GM19043 (cell line): ENCODE measurements around the gene COPB2.
"Not testable (repeated sequence)": the region's sequence is repeated elsewhere in the genome, so short reads cannot be mapped to it uniquely, and the experiment has no call there.

Experiments
- ATAC-seq: cut with Tn5 transposase; IDR thresholded peaks from one replicate; pipeline ENCODE4 v1.9.1; 2021; ENCODE audit warnings: low read depth; ENCODE audit not compliant: unreplicated experiment

COPB2 gene

DNA sequence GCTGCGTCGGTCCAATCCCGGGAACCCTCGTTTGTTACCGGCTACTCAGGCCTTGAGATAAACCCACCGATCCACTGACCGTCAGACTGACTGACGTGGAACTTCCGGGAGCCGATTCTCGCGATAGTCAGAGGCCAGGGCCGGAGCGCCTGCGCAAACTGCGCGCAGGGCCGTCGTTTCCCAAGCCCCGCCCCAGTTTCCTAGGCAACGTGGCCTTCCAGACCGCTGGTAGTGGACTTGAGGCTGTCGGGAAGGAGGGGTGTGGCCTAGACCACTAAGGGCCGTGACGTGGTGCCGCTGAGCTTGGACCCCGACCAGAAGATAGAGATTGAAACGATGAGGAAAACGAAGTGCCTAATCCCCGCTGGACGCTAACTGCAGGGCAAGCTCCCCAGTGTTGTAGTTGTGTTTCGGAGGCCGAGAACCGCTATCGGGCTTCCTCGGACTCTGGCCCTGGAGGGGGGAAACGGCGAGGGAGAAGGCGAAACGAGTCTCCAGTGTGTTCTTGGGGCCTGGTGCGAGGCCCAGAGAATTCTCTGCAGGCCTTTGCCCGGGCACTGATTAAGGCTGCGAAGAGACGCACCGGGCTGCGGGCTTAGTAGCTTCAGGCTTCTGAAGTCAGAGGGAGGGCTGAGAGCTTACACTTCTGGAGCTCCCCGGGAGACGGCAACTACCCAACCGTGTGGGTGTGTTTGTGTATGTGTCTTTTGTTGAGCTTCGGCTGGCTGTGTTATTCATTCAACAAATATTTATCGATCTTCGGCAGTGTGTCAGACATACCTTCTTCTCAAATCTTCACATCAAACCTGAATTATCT lies at the start of gene COPB2:
Gene COPB2, minus strand, starts transcription at position 96 of the 817 bp plus-strand sequence. CDS start 97 bp downstream, outside the sequence.
- ATAC-seq, result peak; percentile 97

DNA sequence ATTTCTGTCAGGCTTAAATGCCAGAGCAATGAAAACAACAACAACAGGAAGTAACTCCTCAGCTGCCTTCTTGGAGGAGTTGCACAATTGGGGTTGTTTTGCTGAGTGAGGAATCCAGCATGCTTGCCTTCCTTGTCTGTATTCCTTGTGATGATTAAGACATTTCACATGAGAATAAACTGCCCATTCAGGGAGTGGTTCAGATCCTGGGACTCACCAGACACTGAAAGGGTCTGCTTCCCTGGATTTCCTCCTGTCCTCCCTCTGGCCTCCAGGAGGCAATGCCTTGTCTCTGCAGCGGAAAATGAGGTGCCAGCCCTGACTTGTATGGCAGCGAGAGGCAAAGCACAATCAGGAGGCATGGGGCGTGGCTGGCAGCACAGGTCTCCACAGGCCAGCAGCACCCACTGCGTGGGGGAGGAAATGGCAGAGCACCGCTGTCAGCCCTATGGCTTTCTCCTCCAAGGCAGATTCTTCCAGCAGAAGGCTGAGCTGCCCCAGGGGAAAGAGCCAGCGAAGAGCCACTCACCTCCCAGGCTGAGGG lies 45.4 kb upstream of the COPB2 start:
- no peak for ATAC-seq

DNA sequence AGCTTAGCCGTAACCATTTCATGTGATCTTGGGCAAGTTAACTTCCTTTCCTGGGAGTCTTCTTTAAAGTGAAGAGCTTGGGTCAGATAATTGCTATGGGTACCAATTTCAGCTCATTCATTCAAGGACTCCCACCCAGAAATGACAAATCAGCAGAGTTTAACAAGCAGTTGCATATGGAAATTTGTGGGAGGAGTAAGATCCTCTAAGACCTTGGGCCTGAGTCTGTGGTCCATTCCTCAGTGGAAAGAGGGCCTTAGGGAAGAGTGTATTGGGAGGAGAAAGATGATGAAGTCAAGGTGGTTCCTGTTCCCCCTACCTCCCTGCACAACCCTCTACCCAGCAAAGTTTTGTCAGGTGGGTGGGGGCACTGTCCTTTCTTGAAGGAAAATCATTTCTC lies 44.8 kb upstream of the COPB2 start:
- ATAC-seq, result no peak

DNA sequence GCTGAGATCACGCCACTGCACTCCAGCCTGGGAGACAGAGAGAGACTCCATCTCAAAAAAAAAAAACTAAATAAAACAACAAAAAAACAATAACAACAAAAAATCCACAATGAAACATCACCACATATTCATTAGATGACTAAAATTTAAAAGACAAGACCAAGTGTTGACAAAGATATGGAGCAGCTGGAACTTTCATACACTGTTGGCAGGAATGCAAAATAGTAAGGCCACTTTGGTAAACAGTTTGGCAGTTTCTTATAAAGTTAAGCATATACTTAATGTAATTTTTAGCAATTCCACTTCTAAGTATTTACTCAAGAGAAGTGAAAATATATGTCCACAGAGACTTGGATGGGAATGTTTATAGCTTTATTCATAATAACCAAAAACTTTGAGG lies 43.6 kb upstream of the COPB2 start:
- no peak for ATAC-seq

DNA sequence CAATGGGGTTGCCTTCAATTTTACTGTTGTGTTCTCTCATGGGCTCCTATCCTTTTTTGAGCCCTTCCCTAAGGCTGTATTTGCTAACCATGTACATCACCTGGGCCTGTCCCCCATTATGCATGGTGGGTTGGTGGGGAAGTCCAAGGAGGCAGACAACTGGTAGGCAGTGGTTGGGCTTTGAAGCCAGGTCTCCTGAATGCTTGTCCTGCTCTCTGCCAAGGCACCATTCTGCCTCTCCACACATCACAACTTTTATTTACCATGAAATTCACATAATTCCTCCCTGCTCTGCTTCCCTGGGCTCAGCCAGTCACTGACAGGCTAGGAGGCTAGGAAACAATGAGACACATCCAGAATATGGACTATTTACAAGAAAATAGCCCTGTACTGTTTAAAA lies 41.0 kb upstream of the COPB2 start:
- ATAC-seq, result no peak

DNA sequence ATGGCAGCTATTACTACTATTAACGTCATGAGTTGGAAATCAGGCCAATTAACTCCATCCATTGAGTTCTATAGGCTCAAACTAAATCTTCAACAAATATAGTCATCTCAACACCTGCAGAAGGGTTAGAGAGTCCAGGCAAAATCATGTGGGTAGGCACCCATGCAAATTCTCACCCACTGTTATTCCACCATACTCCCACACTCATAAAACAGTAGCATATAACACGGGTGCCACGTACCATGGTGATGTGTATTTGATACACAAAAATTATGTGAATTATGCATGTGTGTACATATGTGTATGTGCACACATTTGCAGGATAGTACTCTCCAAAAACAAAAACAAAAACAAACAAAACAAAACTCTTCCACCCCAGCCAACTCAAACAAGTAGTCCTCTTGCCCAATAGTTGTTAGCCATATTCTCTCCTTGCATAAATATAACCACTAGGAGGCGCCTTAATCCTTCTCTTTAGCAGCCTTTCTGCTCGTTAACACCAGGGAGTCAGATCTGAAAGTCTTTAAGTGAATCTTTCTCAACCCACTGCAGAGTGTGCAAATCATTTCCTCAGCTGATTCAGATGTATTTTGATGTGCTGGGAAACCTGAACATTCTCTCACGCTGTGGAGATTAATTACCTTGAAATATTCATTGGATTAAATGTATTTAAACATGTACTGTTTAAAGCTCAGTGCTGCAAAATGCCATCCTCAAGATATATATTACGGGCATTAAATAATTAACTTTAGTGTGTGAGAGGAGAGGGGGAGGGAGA lies 38.0 kb upstream of the COPB2 start:
- ATAC-seq, result peak; percentile 79

DNA sequence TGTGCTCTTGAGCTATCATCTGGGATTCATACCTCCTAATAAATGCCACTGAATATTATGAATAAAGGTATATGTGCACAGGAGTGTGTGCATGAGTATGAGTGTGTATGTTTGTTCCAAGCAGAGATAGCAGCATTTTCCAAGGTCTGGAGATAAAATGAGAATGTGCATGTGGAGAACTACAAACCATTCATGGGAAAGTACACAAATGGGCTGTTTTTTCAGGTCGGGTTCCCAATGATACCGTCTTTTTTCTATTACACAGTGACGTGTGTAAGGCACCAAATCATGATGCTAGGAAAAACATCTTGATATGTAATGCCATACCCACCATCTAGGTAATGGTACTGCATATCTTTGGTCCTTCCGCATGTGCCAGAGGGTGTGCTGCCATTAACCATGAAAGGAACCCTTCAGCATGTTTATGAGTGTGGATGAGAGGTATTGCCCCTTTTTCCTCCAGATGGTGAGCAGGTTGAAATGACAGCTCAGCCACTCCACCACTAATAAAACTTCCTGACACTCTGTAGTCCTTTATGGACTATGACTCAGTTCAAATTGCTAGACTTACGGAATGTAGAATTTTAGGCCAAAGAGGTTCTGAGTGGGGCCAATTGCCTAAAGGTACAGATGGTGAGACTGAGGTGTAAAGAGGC lies 36.4 kb upstream of the COPB2 start:
- no peak for ATAC-seq

DNA sequence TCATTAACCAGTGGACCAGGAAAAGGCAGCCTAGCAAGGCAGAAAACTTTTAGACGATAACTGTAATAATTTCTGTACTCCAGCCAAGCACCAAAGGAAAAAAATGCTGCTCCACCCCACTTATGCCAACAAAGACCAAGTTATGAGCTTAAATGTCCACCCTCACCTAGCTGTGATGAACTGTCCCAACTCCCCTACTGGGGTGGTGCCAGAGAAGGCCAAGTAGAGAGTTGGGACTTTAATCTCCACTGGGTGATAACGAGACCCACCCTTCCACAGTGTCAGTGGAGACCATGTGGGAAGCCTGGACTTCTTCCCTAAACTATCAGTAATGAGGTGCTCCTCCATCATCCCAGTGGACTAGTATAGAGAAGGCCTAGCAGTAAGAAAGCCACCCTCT lies 33.8 kb upstream of the COPB2 start:
- ATAC-seq, result no peak

DNA sequence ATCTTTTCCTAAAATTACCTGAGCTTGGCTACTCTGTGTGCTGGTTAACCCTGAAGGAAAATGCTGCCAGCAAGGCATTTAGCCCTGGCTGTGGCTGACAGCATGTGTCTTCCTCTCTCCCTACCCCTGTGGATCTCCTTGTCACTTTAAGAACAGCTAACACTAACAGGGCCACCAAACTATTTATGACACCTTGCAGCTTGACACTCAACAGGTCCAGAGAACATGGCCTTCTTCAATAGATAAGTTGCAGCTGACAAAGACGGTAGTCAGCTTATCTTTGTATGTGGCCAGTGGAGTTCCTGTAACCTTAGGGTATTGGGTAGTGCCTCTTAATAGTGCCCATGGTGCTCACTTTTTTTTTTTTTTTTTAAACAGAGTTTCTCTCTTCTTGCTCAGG lies 32.0 kb upstream of the COPB2 start:
- no peak for ATAC-seq

DNA sequence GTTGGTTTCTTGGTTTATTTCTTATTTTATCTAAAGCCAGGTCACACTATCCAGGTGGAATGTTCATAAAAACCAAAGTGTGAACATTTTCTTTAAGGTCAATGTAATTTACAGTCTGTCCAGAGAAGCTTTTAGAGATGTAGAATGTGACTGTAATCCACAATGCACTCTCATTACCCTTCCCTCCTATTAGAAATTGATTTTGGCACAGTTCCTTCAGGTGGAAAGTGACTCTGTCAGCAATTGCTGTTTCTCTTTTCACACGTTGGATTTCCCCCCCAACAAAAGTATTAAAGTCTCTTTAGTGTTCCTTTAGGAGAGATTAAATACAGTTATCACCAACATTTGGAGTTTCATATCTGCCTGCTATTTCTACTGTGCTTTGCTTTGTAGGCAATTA lies 31.6 kb upstream of the COPB2 start:
- ATAC-seq, result no peak

DNA sequence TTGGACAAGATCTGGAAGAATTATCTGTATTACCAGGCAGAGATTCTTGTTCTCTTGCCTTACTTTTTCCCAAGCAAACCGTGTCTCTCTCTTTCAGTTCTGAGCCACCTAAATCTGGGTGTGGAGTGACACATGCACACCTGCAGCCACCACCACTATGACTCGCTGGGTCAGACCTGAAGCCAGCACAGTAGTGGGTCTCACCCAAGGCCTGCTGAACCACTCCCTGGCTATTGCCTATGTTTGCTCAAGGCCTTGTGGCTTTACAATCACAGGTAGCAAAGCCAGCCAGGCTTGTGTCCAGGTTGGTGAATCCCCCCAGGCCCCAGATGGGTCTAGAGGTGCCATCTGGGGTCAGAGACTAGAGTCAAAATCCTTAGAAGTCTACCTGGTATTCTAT lies 28.7 kb upstream of the COPB2 start:
- ATAC-seq, result no peak

DNA sequence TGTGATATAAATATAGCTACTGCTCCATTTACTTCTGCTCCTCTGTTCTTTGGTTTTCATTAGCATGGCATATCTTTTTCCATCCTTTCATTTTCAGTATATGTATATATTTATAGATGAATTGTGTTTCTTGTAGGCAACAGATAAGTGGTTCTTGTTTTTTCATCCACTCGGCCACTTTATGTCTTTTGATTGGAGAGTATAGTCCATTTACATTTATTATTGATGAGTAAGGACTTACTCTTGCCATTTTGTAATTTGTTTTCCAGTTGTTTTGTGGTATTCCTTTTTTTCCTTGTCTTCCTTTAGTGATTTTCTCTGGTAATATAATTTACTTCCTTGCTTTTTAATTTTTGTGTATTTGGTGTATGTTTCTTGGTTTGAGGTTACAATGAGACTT lies 26.8 kb upstream of the COPB2 start:
- ATAC-seq, result no peak

DNA sequence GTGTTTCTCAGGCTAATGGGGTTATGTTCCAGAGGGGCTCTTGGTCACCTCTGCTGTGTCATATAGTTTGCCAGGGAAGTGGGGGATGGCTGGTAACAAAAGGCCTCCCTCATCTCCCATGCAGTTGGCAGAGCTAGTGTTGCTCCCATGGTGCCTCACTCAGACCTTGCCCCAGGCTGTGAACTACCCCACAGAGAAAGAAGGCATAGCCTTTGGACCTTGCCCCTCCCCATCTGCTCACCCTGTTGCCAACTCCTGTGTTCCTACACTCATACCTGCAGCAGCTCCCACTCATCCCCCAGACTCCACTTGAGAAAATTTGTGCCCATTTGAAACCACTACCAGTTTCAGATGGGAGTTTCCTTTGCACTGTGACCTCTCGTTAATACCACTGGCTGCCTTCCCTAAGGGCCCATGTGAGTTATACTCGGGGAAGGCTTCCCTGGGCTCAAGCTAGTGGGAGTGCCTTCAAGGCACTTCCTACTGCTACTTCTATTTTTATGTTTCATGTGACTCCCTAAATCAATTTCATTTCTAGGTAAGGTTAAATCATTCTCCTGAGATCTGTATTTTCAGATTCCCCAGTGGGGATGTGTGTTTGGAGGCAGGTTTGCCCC lies 25.3 kb upstream of the COPB2 start:
- no peak for ATAC-seq

DNA sequence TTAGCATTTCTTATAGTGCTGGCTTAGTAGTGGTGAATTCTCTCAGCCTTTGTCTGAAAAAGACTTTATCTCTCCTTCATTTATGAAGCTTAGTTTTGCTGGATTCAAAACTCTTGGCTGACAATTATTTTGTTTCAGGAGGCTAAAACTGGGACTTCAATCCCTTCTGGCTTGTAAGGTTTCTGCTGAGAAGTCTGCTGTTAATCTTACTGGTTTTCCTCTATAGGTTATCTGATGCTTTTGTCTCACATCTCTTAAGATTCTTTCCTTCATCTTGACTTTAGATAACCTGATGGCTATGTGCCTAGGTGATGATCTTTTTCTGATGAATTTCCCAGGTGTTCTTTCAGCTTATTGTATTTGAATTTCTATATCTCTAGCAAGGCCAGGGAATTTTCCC lies 23.4 kb upstream of the COPB2 start:
- not testable (repeated sequence) for ATAC-seq

DNA sequence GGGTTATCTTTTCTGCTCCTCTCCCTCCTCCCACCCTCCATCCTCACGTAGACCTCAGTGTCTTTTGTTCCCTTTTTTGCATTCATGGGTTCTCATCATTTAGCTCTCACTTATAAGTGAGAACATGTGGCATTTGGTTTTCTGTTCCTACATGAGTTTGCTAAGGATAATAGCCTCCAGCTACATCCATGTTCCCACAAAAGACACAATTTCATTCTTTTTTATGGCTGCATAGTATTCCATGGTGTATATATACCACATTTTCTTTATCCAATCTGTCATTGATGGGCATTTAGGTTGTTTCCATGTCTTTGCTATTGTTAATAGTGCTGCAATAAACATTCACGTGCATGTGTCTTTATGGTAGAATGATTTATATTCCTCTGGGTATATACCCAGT lies 11.7 kb upstream of the COPB2 start:
- not testable (repeated sequence) for ATAC-seq

DNA sequence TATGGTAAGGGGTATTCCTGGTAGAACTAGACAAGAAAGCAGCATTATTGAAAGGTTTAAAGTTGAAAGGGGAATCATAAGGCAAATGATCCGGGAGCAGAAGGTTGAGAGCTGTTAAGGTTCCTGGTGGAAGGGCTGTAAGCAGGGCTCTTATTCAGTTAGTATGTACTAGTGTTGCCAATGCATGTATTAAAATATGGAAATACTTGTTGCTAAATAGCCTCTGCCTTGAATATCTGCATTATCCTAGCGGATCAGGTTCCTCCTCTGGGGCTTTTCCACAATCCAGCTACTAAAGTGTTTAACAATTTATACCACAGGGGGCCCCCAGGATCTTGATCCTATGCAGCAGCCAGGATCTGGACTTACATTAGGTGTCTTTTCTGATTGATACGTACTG lies 7.3 kb upstream of the COPB2 start:
- ATAC-seq, result no peak

DNA sequence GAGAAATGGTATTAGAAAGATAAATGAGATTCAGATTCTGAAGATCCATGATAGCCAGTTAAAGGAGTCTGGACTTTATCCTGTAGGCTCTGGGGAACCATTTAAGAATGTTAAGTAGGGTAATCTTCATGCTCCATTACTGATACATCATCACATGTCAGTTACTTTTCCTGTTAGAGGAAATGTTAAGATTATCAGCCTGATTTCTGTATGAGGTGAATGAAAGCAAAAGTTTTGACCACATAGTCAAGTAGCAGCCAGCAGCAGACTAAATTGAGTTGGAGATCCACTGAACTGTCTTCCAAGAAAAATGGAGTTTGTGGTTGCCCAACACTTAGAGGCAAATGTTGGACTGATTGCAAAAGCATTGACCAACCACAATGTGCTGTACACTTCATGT lies 4.7 kb upstream of the COPB2 start:
- no peak for ATAC-seq

DNA sequence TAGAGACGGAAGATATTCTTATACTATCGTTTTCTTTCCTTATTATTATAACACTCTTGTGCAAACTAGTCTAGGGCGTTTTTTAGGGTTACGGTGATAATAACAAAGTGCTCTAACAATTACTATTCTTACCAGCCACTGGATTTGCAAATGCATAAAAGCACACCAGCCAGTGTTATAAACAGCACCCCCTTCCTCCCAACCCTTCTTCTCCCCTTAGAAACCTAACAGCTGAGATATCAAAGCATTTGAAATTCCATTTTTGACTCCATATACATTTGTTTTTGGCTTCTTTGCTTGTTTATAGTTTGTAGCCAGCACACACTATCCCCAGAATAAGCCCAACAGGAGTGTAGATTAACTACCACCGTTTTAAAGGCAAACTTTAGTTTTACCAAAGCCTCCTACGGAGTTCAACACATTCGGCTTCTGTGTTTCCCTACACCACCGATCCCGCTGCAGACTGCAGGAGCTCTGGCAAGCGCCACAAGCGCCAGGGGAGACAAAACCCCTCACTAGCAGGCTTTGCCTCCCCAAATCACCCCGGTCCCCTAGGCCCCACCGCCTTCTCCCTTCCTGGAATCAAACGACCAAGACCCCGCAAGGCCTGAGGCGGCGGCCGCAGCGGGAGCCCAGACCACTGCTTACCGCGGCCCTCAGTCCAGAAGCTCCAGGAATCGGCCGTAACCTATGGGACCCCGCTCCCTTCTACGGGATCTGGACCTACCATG lies 461 bp downstream of the COPB2 start:
- ATAC-seq, result peak; percentile 2

DNA sequence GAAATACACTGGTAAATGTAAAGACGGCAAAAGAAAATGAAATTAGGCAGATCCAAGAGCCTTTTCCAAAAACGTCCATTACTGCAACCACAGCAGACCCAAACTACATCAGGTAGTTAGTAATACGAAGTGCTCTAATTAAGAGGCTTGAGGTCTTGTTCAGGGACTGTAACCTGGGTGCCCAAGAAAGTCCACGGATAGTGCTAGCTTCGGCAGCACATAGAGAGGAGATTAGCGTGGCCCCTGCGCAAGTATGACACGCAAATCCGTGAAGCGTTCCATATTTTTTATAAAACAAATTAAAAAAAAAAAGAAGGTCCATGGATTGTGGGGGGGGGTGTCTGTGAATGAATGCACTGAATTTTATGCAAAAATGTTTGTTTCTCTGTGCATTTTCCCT lies 1.4 kb downstream of the COPB2 start:
- ATAC-seq, result no peak

DNA sequence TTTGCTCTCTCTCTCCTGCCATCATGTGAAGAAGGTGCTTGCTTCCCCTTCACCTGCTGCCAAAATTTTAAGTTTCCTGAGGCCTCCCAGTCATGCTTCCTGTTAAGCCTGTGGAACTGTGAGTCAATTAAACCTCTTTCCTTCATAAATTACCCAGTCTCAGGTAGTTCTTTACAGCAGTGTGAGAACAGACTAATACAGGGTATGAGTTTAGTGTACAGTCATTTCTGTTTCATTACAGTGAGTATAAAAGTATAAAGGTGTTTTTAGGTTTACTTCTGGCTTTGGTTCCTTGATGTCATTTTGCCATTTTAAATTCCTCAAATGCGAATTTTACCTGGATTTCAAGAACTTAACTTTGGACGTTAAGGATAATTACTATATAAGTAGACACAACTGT lies 7.2 kb downstream of the COPB2 start:
- ATAC-seq, result not testable (repeated sequence)
